GM18517 (cell line): ENCODE measurements around the gene NBAS.
"Not testable (repeated sequence)": the region's sequence is repeated elsewhere in the genome, so short reads cannot be mapped to it uniquely, and the experiment has no call there.

Source experiments
- ATAC-seq: cut with Tn5 transposase; IDR thresholded peaks from one replicate; pipeline ENCODE4 v1.9.1; 2021; ENCODE audit warnings: mild to moderate bottlenecking, moderate library complexity; ENCODE audit not compliant: unreplicated experiment

NBAS gene

GRCh38 chr2:15561574-15562344, 625 bp upstream of the NBAS start:
- ATAC-seq: peak; percentile 18

- peak; percentile 44 for ATAC-seq
Measured at GRCh38 chr2:15560140-15560987, 770 bp downstream of the NBAS start.

- no peak for ATAC-seq
Measured at GRCh38 chr2:15559379-15560139, 1.6 kb downstream of the NBAS start.

GRCh38 chr2:15557887-15558311, 3.2 kb downstream of the NBAS start:
- no peak for ATAC-seq

GRCh38 chr2:15556311-15556930, 4.7 kb downstream of the NBAS start:
- ATAC-seq: no peak

GRCh38 chr2:15555760-15556193, 5.4 kb downstream of the NBAS start:
- ATAC-seq: no peak

- ATAC-seq: no peak
Measured at GRCh38 chr2:15554525-15555218, 6.5 kb downstream of the NBAS start.

- no peak for ATAC-seq
Measured at GRCh38 chr2:15553951-15554350, 7.2 kb downstream of the NBAS start.

GRCh38 chr2:15553519-15553918, 7.6 kb downstream of the NBAS start:
- ATAC-seq: no peak

- ATAC-seq: no peak
Measured at GRCh38 chr2:15548974-15549373, 12.2 kb downstream of the NBAS start.

- no peak for ATAC-seq
Measured at GRCh38 chr2:15547115-15547876, 13.8 kb downstream of the NBAS start.

GRCh38 chr2:15546297-15547098, 14.6 kb downstream of the NBAS start:
- no peak for ATAC-seq

GRCh38 chr2:15544227-15544626, 16.9 kb downstream of the NBAS start:
- ATAC-seq: no peak

GRCh38 chr2:15543541-15543940, 17.6 kb downstream of the NBAS start:
- ATAC-seq: no peak

- no peak for ATAC-seq
Measured at GRCh38 chr2:15543053-15543452, 18.1 kb downstream of the NBAS start.

GRCh38 chr2:15542269-15542668, 18.9 kb downstream of the NBAS start:
- ATAC-seq: not testable (repeated sequence)

GRCh38 chr2:15540523-15540922, 20.6 kb downstream of the NBAS start:
- ATAC-seq: peak; percentile 20

- ATAC-seq: peak; percentile 94
Measured at GRCh38 chr2:15539999-15540398, 21.1 kb downstream of the NBAS start.

GRCh38 chr2:15538792-15539191, 22.3 kb downstream of the NBAS start:
- no peak for ATAC-seq
